ENCODE data around the gene HMGN4. TPM values are rescaled to one million over a fixed set of nuclear protein-coding genes. Genes with fewer than 3 reads are reported as not detected.
A peak's percentile ranks its signal among the peaks of the same experiment; 100 is the strongest.

The HMGN4 gene
- total and polyA plus RNA-seq, 9 of the 15 experiments (the other 6 are each of a cell fraction or from before 2014, with no cell fraction given), result 35.4 to 134 (median 94.1) TPM

GRCh38 chr6:26576407-26576843, 38.3 kb downstream of the HMGN4 start (continued):
- no peak for TF ChIP-seq ZNF407 (IDR thresholded peaks at IDR 0.05; ENCODE audit: low read depth)
- TF ChIP-seq JUNB (CRISPR knock-in tag; conservative IDR thresholded peaks at IDR 0.05), result no peak
- no peak for TF ChIP-seq E2F3 (CRISPR knock-in tag; IDR thresholded peaks at IDR 0.05)
- TF ChIP-seq THRAP3 (IDR thresholded peaks at IDR 0.05; ENCODE audit: borderline replicate concordance), result no peak
- no peak for TF ChIP-seq STAT5B (CRISPR knock-in tag; IDR thresholded peaks at IDR 0.05)
- TF ChIP-seq SNAPC5 (CRISPR knock-in tag; IDR thresholded peaks at IDR 0.05), result no peak
- peak; percentile 53; the same call in 1 of the 2 replicates for TF ChIP-seq ARID3A (IDR thresholded peaks at IDR 0.05; ENCODE audit: borderline replicate concordance, low read depth, low read length)
- no peak for TF ChIP-seq HDAC3 (IDR thresholded peaks at IDR 0.05; ENCODE audit: borderline replicate concordance, partially characterized antibody)
- 0 out of 3 replicates have a peak, but pooled peaks of 1 of the 2 experiments have one; percentile 32 for TF ChIP-seq CBX3 (IDR thresholded peaks at IDR 0.05; ENCODE audit: borderline replicate concordance in 1 of 2, low read length in 2 of 2)
- no peak for TF ChIP-seq AFF1 (IDR thresholded peaks at IDR 0.05; ENCODE audit: low read depth in 1 of 2, partially characterized antibody in 2 of 2)
- no peak for TF ChIP-seq PHTF2 (CRISPR knock-in tag; IDR thresholded peaks at IDR 0.05)
- TF ChIP-seq IRF2 (CRISPR knock-in tag; IDR thresholded peaks at IDR 0.05), result no peak
- no peak for TF ChIP-seq ZNF699 (CRISPR knock-in tag; IDR thresholded peaks at IDR 0.05; ENCODE audit: insufficient replicate concordance)
- TF ChIP-seq KDM1A (IDR thresholded peaks at IDR 0.05), result peak; percentile 76

All from K562 (cell line).